Measurements from ENCODE around the gene MEN1. TPM values are rescaled to one million over a fixed set of nuclear protein-coding genes. Genes with fewer than 3 reads are reported as not detected.

MEN1 gene
- polyA plus RNA-seq, 1 donor (not counting 4 experiments of a cell fraction or from before 2014, with no cell fraction given): 14.2 TPM

DNA sequence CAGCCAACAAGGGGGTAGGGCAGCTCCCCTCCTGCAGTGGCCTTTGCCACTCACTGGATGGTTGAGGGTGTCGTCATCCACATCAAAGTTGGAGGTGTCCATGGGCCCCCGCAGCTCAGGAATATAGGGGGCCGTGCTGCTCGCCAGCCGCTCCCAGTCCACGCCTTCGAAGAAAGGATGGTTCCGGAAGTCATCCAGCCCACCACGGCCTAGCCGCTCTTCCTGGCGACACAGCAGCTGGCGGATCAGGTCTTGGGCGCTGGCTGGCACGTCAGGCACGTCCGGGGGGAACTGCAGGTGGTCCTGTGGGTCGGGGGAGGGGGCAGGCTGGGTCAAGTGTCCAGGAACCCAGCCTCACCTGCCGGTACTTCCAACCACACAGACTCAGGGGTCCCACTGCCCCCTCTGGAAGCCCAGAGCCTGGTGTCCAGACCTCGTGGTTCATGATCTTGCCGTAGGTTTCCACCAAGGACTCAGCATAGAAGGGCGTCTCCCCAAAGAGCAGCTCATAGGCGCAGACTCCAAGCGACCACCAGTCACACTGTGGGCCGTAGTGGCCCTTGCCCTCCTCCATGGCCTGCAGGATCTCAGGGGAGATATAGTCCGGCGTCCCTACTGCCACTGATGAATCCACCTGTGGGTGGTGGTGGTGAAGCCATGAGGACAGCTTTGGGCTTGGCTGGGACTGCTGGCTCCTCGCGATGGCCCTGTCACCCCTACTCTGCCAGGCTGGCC is 28.4 kb upstream of the MEN1 start:
- Histone ChIP-seq H3K9me1 (ENCODE audit: control insufficient read depth, extremely low read depth, insufficient read depth, low read length) (no peaks in the 10 kb centered on the region), H3K27ac (ENCODE audit: control insufficient read depth, insufficient read depth, low read length) (no peak overlapping the region), H3K9ac (ENCODE audit: control insufficient read depth, extremely low read depth, insufficient read depth, low read length) (no peak overlapping the region), H3K79me2 (ENCODE audit: control insufficient read depth, insufficient read depth, low read length) (peaks cover 11% of the 10 kb centered on the region), H2AFZ (ENCODE audit: control insufficient read depth, low read length) (no peak overlapping the region), H4K20me1 (ENCODE audit: control insufficient read depth, extremely low read depth, insufficient read depth, low read length) (no peaks in the 10 kb centered on the region), H3K4me1 (ENCODE audit: control insufficient read depth, extremely low read depth, insufficient read depth, low read length) (peaks cover 32% of the 10 kb centered on the region), H3K36me3 (ENCODE audit: control insufficient read depth in 2 of 2, extremely low read depth in 1 of 2, insufficient read depth in 2 of 2, low read length in 2 of 2) (peaks cover 16 to 27% of the 10 kb centered on the region in 2 experiments), H3K4me2 (ENCODE audit: control insufficient read depth, extremely low read depth, insufficient read depth, low read depth, low read length) (no peak overlapping the region), H3K4me3 (ENCODE audit: control insufficient read depth in 2 of 3, extremely low read depth in 1 of 3, insufficient read depth in 2 of 3, low read depth in 1 of 3, low read length in 3 of 3) (no peak overlapping the region), H3K9me3 (ENCODE audit: control insufficient read depth, low read depth, low read length) (no peaks in the 10 kb centered on the region), H3K27me3 (ENCODE audit: control insufficient read depth, extremely low read depth, insufficient read depth, low read length) (no peaks in the 10 kb centered on the region)
- FAIRE-seq: no peak
- no peak for DNase-seq (ENCODE audit: low read depth, low spot score)
- no peak for TF ChIP-seq EZH2 (IDR thresholded peaks at IDR 0.05; ENCODE audit: low read length)
- TF ChIP-seq, protein P1, sequence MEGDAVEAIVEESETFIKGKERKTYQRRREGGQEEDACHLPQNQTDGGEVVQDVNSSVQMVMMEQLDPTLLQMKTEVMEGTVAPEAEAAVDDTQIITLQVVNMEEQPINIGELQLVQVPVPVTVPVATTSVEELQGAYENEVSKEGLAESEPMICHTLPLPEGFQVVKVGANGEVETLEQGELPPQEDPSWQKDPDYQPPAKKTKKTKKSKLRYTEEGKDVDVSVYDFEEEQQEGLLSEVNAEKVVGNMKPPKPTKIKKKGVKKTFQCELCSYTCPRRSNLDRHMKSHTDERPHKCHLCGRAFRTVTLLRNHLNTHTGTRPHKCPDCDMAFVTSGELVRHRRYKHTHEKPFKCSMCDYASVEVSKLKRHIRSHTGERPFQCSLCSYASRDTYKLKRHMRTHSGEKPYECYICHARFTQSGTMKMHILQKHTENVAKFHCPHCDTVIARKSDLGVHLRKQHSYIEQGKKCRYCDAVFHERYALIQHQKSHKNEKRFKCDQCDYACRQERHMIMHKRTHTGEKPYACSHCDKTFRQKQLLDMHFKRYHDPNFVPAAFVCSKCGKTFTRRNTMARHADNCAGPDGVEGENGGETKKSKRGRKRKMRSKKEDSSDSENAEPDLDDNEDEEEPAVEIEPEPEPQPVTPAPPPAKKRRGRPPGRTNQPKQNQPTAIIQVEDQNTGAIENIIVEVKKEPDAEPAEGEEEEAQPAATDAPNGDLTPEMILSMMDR (optimal IDR thresholded peaks at IDR 0.05 in 1 of 3, IDR thresholded peaks at IDR 0.05 in 1 of 3, conservative IDR thresholded peaks at IDR 0.05 in 1 of 3; ENCODE audit: extremely low read depth in 1 of 3, insufficient read depth in 2 of 3, low read length in 3 of 3): no peak
- dilution Hi-C loops (cut with MboI; ENCODE audit: extremely low pct_ligation_motif_present, low sequenced_read_pairs): no loop called here

DNA sequence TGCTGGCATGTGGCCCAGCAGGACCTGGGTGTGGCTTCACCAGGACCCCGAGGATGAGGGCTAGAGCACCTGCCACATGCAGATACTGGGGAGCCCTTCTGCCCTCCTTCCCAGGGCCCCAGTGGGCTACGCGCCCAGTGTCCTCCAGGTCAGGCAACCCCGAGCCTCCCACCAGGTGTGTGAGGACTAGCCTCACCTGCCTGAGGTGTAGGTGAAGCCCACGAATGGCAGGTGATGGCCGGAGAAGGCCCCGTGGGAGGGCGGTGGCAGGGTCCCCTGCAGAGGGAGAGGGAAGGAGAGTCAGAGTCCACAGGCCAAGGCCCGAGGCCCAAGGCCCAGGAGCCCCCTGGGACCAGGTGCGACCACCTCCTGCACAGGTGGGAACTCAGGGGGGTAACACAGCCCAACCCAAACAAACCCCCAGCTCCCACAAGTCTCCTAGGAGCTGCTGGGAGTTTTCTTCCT is 27.6 kb upstream of the MEN1 start:
- H3K27ac ChIP-seq (ENCODE audit: control insufficient read depth, insufficient read depth, low read length): no peak overlapping the region
- no peaks in the 10 kb centered on the region for H3K9me1 ChIP-seq (ENCODE audit: control insufficient read depth, extremely low read depth, insufficient read depth, low read length)
- no peak overlapping the region for H2AFZ ChIP-seq (ENCODE audit: control insufficient read depth, low read length)
- H3K4me1 ChIP-seq (ENCODE audit: control insufficient read depth, extremely low read depth, insufficient read depth, low read length): peaks cover 24% of the 10 kb centered on the region
- no peaks in the 10 kb centered on the region for H3K9me3 ChIP-seq (ENCODE audit: control insufficient read depth, low read depth, low read length)
- peaks cover 18 to 35% of the 10 kb centered on the region in 2 experiments for H3K36me3 ChIP-seq (ENCODE audit: control insufficient read depth in 2 of 2, extremely low read depth in 1 of 2, insufficient read depth in 2 of 2, low read length in 2 of 2)
- peaks cover 7% of the 10 kb centered on the region for H3K79me2 ChIP-seq (ENCODE audit: control insufficient read depth, insufficient read depth, low read length)
- no peaks in the 10 kb centered on the region for H3K27me3 ChIP-seq (ENCODE audit: control insufficient read depth, extremely low read depth, insufficient read depth, low read length)
- no peak overlapping the region for H3K4me2 ChIP-seq (ENCODE audit: control insufficient read depth, extremely low read depth, insufficient read depth, low read depth, low read length)
- dilution Hi-C loops (cut with MboI; ENCODE audit: extremely low pct_ligation_motif_present, low sequenced_read_pairs): no loop called here
- H3K9ac ChIP-seq (ENCODE audit: control insufficient read depth, extremely low read depth, insufficient read depth, low read length): no peak overlapping the region
- TF ChIP-seq, protein P1 (optimal IDR thresholded peaks at IDR 0.05 in 1 of 3, IDR thresholded peaks at IDR 0.05 in 1 of 3, conservative IDR thresholded peaks at IDR 0.05 in 1 of 3; ENCODE audit: extremely low read depth in 1 of 3, insufficient read depth in 2 of 3, low read length in 3 of 3): no peak
- TF ChIP-seq EZH2 (IDR thresholded peaks at IDR 0.05; ENCODE audit: low read length): no peak
- H3K4me3 ChIP-seq (ENCODE audit: control insufficient read depth in 2 of 3, extremely low read depth in 1 of 3, insufficient read depth in 2 of 3, low read depth in 1 of 3, low read length in 3 of 3): no peak overlapping the region
- no peaks in the 10 kb centered on the region for H4K20me1 ChIP-seq (ENCODE audit: control insufficient read depth, extremely low read depth, insufficient read depth, low read length)
- DNase-seq (ENCODE audit: low read depth, low spot score) (no peak), FAIRE-seq (no peak)

Measured in keratinocyte (primary cell).